HG02763 (cell line): ENCODE data around the gene MTF1.

ENCODE experiments used
- ATAC-seq: cut with Tn5 transposase; IDR thresholded peaks from one replicate; pipeline ENCODE4 v1.9.1; 2021; ENCODE audit warnings: mild to moderate bottlenecking, moderate library complexity; ENCODE audit not compliant: unreplicated experiment

MTF1 gene

GRCh38 chr1:37836788-37837187, 22.6 kb downstream of the MTF1 start:
- no peak for ATAC-seq

GRCh38 chr1:37831809-37832208, 27.6 kb downstream of the MTF1 start:
- no peak for ATAC-seq

GRCh38 chr1:37831109-37831508, 28.3 kb downstream of the MTF1 start:
- ATAC-seq, result no peak

GRCh38 chr1:37828410-37829074, 30.9 kb downstream of the MTF1 start:
- no peak for ATAC-seq

- no peak for ATAC-seq
These were observed 33.9 kb downstream of the MTF1 start for GRCh38 chr1:37825506-37825905.

- ATAC-seq, result no peak
These were observed 35.4 kb downstream of the MTF1 start for GRCh38 chr1:37824001-37824400.

- ATAC-seq, result no peak
These were observed 36.2 kb downstream of the MTF1 start for GRCh38 chr1:37822906-37823815.

- ATAC-seq, result no peak
These were observed 37.9 kb downstream of the MTF1 start for GRCh38 chr1:37821481-37821880.

GRCh38 chr1:37817481-37817880, 41.9 kb downstream of the MTF1 start:
- ATAC-seq, result no peak

GRCh38 chr1:37814252-37814651, 45.1 kb downstream of the MTF1 start:
- ATAC-seq, result no peak

GRCh38 chr1:37813529-37814145, 45.8 kb downstream of the MTF1 start:
- ATAC-seq, result no peak

- ATAC-seq, result no peak
These were observed 48.3 kb downstream of the MTF1 start for GRCh38 chr1:37811027-37811655.

- no peak for ATAC-seq
These were observed 49.5 kb downstream of the MTF1 start for GRCh38 chr1:37809942-37810341.

GRCh38 chr1:37808369-37809319, 50.7 kb downstream of the MTF1 start:
- ATAC-seq, result peak; percentile 35

- ATAC-seq, result peak; percentile 78
These were observed 51.6 kb downstream of the MTF1 start, which contains the start of the genes C1orf122 and YRDC for GRCh38 chr1:37807555-37808368. Gene C1orf122, plus strand, starts transcription at chr1:37807790. Its CDS starts 615 bp downstream, at chr1:37808405. Gene YRDC, minus strand, starts transcription at chr1:37808208. Its CDS starts 28 bp downstream, at chr1:37808180.

- no peak for ATAC-seq
These were observed 52.2 kb downstream of the MTF1 start for GRCh38 chr1:37807220-37807554.

- no peak for ATAC-seq
These were observed 57.0 kb downstream of the MTF1 start for GRCh38 chr1:37802439-37802838.

- no peak for ATAC-seq
These were observed 61.5 kb downstream of the MTF1 start for GRCh38 chr1:37797750-37798345.
